ENCODE data around the gene MANBA.
"Not testable (repeated sequence)": the region's sequence is repeated elsewhere in the genome, so short reads cannot be mapped to it uniquely, and the experiment has no call there.

- TF ChIP-seq CTCF (IDR thresholded peaks at IDR 0.05; ENCODE audit: insufficient read depth, low read length, poor library complexity, severe bottlenecking); EZH2phosphoT487 (conservative IDR thresholded peaks at IDR 0.05; ENCODE audit: low read length): not testable (repeated sequence)
These were observed 31.3 kb downstream of the MANBA start for GRCh38 chr4:102729486-102729885.
